ENCODE measurements around the gene NATD1.
A peak's percentile ranks its signal among the peaks of the same experiment; 100 is the strongest.

Gene NATD1

GRCh38 chr17:21291357-21291756 lies 38.1 kb upstream of the NATD1 start:
- no peak for DNase-seq

GRCh38 chr17:21289902-21290571 lies 36.8 kb upstream of the NATD1 start:
- DNase-seq: peak in 11 of 58 donors; percentile 21 to 78 (median 38)

DNA sequence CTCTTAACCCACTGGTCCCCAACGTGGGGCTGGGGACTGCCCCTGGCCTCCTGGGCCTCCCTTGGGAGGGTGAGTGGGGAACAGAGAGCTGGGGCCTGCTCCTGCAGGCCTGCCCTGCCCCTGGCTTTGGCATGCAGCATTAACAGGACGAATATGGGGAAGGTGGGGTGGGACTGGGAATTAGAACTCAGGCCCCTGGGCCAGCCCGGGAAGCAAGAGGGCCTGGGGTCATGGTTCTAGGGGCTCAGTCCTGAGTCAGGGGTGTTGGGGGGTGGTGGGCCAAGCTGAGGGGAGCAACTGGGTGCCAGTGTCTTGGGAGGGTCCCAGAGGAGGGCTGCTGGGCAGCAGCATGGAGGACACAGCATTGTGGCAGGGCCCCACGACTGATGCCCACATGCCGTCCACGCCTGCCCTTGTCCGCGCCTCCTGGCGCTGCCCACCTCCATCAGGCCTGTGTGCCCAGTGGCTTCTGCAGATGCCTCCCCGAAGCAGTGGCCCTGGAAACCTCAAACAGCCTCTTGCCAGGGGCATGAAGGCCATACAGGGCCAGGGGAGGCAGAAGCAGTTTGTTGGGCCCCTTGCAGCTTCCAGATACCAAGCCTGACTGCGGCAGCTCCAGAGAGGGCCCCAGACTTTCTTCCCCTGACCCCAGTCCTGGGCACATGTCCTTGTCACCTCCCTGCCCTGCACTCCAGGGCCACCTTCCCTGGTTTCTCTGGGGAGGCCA lies 36.1 kb upstream of the NATD1 start:
- no peak for DNase-seq

DNA sequence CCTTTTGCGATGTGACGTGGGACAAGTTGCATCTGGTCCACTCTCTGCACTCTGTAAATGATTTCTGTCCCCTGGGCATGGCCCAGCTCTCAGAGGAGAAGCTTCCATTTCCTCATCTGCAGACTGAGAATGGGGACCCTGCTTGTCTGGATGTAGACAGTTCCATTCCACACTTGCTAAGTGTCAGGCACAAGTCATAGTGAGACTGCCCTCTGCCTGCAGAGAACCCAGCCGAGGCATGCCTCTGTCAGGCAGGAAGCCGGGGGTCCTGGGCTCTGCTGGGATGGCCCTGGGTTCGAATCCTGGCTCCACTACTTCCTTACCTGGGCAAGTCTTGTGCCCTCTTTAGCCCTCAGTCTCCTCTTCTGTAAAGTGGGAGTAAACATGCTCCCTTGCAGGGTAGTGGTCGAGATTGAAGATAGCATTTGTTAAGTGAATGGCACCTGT lies 35.4 kb upstream of the NATD1 start:
- no peak for DNase-seq

- DNase-seq: peak in 49 of 58 donors; percentile 42 to 97 (median 70)
Observed at GRCh38 chr17:21287703-21288449, 34.7 kb upstream of the NATD1 start.

GRCh38 chr17:21286909-21287702 lies 33.9 kb upstream of the NATD1 start:
- DNase-seq: no peak

DNA sequence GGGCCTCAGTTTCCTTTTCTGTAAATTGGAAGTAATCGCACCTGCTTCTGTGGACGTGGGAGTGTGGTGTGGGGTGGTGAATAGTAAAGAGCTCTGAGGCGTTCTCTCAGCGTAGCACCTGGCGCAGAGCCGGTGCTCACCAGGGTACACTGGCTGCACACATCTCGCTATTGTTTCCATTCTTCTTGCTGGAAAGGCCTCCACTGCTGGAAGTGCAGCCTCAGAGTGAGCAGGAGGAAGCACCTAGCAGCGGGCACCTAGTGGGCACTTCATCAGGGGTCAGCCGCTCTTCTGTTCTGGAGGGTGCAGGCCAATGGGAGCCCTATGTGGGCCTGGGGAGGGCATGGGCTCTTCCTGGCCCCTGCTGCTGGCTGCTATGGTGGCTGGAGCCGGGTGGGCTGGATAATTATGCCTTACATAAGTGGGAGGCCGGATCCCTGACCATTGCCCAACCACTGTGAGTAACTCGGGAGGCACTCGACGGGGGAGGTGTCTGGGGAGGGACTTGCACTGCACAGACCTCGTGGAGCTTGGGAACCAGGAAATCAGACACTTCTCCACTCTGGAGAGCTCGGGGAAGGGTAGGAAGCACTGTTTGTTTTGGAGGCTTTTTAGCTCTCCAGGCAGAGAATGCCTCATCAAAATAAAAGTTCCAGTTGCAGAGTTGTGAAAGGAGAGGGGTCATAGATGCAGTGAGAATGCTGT lies 33.0 kb upstream of the NATD1 start:
- DNase-seq: peak in 10 of 58 donors; percentile 26 to 53 (median 38)

DNA sequence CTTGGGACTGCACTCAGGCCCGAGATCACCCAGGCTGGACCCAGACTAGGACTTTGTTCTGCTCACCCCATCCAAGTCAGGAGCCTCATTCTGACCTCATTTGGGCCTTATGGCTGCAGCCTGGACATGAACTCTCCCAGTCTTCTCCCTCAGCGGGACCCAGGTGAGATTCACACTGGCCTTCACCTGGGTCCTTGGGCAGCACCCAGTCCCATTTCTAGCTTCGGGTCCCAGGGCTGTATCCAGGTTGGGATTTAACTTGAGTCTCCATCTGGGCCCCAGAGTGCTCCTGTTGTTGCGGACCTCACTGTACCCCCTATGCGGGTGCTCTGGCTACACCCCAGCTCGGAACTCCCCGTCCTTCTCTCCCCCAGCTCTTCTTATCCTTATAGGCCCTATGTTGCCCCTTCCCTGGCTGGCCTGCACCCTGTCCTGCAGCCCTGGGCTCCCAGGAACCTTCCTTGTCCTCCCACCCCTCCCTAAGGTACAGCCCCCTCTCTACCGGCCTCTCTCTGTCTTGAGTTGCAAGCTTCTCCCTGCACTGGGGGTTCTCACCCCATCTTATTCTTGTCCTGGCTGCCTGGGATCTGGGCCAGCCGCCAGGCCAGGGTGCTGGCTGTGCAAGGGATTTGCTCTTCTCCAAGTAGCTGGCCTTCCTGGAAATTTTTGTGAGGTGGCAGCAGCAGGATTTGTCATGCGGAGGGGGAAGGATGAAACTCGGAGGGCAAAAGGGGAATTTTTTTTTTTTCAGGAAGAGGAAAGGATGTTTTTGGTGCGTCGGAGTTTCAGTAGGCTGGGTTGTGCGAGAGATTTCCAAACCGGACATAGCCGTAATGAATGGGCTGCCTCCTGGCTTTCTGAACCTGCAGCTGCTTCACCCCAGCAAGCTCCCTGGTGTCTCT lies 32.2 kb upstream of the NATD1 start:
- DNase-seq: peak in 6 of 58 donors; percentile 28 to 51 (median 36)

- DNase-seq: peak; percentile 50 to 100 (median 98)
Observed at GRCh38 chr17:21284319-21285163, 31.3 kb upstream of the NATD1 start, which contains the start of gene MAP2K3. TSS of gene MAP2K3 (plus strand) at chr17:21284711. CDS start at chr17:21284921, 210 bp downstream.

- DNase-seq: peak in 4 of 58 donors; percentile 47 to 70 (median 58)
Observed at GRCh38 chr17:21283482-21284318, 30.5 kb upstream of the NATD1 start.

DNA sequence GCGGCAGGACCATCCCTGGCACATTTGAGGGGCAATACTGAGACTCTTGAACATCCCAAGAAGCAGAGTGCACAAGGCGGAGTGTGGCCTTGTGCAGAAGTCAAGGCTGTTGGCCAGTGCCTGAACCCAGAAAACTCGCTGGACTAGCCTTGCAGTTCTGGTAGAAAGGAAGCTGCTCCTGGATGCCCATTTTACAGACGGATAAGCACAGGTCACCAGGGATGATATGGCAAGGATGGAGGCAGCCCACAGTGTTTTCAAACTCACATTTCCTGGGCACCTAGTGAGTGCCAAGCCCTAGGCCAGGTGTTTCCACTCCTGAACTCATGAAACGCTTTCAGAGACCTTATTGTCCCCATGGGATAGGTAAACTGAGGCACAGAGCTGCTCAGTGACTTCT lies 29.6 kb upstream of the NATD1 start:
- no peak for DNase-seq

DNA sequence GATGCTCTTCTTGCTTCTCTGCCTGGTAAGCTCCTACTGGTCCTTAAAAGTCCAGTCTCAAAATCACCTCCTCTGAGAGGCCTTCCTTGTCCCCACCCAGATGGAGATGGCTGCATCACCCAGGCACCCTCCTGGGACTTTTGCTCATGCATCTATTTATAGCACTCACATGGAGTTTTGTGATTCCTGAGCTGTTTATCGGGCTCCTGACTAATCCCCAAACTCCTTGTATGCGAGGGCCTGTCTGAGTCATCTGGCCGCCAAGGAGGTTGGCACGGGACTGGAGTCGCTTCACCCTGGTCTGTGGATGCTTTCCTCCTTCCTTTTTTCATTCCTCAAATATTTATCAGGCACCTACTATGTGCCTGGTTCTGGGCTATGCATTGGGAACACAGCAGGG lies 29.0 kb upstream of the NATD1 start:
- no peak for DNase-seq

GRCh38 chr17:21280081-21280518 lies 26.9 kb upstream of the NATD1 start:
- peak in 53 of 58 donors; percentile 34 to 91 (median 69) for DNase-seq

GRCh38 chr17:21279582-21279981 lies 26.4 kb upstream of the NATD1 start:
- no peak for DNase-seq

DNA sequence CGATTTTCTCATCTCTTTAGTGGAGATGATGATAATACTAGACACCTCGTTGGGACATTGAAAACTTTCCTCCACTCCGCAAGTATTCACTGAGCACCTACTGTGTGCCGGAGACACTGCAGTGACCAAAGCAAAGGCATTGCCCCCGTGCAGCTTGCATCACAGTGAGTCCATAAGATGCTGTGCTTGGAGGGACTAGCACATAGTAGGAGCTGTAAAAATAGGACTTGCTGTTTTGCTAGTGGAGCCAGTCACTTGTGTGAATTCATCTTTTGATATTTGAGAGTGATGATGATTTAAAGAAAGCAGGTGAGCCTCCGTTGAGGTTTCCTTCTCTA lies 26.0 kb upstream of the NATD1 start:
- no peak for DNase-seq

- peak in 2 of 58 donors; percentile 22 to 26 for DNase-seq
Observed at GRCh38 chr17:21278450-21279197, 25.4 kb upstream of the NATD1 start.

- DNase-seq: no peak
Observed at GRCh38 chr17:21277332-21277731, 24.1 kb upstream of the NATD1 start.
